Mesenchymal stem cell (in vitro differentiated cells and primary cell): ENCODE data around the gene MOGAT1.

Source experiments
- DNase-seq: peaks from one replicate; pipeline ENCODE4 v3.0.0-alpha.2; 2013
- H2AFZ ChIP-seq: one replicate; pipeline ENCODE4 v1.6.1; 2013; ENCODE audit warnings: low read depth, mild to moderate bottlenecking, control low read depth, inconsistent platforms, low read length, moderate library complexity
- H2AK5ac ChIP-seq: 2 replicates; pipeline ENCODE4 v1.6.1; 2013; ENCODE audit warnings: low read length, moderate library complexity, mild to moderate bottlenecking, inconsistent platforms; ENCODE audit not compliant: severe bottlenecking
- H2BK120ac ChIP-seq: one replicate; pipeline ENCODE4 v1.6.1; 2013; ENCODE audit warnings: low read depth, mild to moderate bottlenecking, inconsistent platforms, low read length, moderate library complexity
- H2BK12ac ChIP-seq, 2 experiments: one replicate each; pipeline ENCODE4 v1.6.1; 2013; ENCODE audit warnings: inconsistent platforms in 2 of 2, low read length in 2 of 2, mild to moderate bottlenecking in 2 of 2, moderate library complexity in 2 of 2, control low read depth in 1 of 2
- H2BK15ac ChIP-seq: one replicate; pipeline ENCODE4 v1.6.1; 2013; ENCODE audit warnings: mild to moderate bottlenecking, low read depth, inconsistent platforms; ENCODE audit not compliant: poor library complexity, severe bottlenecking
- H2BK5ac ChIP-seq: 2 replicates; pipeline ENCODE4 v1.6.1; 2013; ENCODE audit warnings: low read depth, mild to moderate bottlenecking, low read length, control low read depth, inconsistent platforms; ENCODE audit not compliant: poor library complexity, severe bottlenecking
- H3K14ac ChIP-seq, 2 experiments: one replicate each; pipeline ENCODE4 v1.6.1; 2013; ENCODE audit warnings: inconsistent platforms in 2 of 2, low read length in 2 of 2, control low read depth in 1 of 2, mild to moderate bottlenecking in 1 of 2, moderate library complexity in 1 of 2
- H3K18ac ChIP-seq, 2 experiments: one replicate each; pipeline ENCODE4 v1.6.1; 2013; ENCODE audit warnings: inconsistent platforms in 2 of 2, low read length in 2 of 2, control low read depth in 1 of 2, low read depth in 1 of 2, mild to moderate bottlenecking in 1 of 2
- H3K23ac ChIP-seq, 2 experiments: one replicate each; pipeline ENCODE4 v1.6.1; 2013; ENCODE audit warnings: inconsistent platforms in 2 of 2, low read length in 2 of 2, mild to moderate bottlenecking in 2 of 2, moderate library complexity in 2 of 2, control low read depth in 1 of 2
- H3K27ac ChIP-seq: 2 replicates; pipeline ENCODE4 v1.5.1; 2013; ENCODE audit warnings: mild to moderate bottlenecking, moderate library complexity, low read length, control low read depth, inconsistent platforms; ENCODE audit not compliant: poor library complexity, severe bottlenecking
- H3K27me3 ChIP-seq, 2 experiments: 2 replicates each; pipeline versions ENCODE4 v1.6.1 to v1.7.0; 2013; ENCODE audit warnings: low read length in 2 of 2, mild to moderate bottlenecking in 2 of 2, moderate library complexity in 2 of 2, control low read depth in 1 of 2, inconsistent platforms in 1 of 2; ENCODE audit not compliant: control insufficient read depth in 1 of 2, insufficient read depth in 1 of 2
- H3K36me3 ChIP-seq, 2 experiments: 2 replicates each; pipeline versions ENCODE4 v1.6.1 to v1.7.0; 2013; ENCODE audit warnings: low read length in 2 of 2, control low read depth in 1 of 2, inconsistent platforms in 1 of 2, low read depth in 1 of 2, mild to moderate bottlenecking in 1 of 2; ENCODE audit not compliant: insufficient read depth in 2 of 2, control insufficient read depth in 1 of 2
- H3K4ac ChIP-seq, 2 experiments: one replicate each; pipeline ENCODE4 v1.6.1; 2013; ENCODE audit warnings: inconsistent platforms in 2 of 2, low read length in 2 of 2, mild to moderate bottlenecking in 2 of 2, moderate library complexity in 2 of 2, control low read depth in 1 of 2, low read depth in 1 of 2
- H3K4me1 ChIP-seq: 2 replicates; pipeline ENCODE4 v1.6.1; 2013; ENCODE audit warnings: low read depth, low read length, control low read depth; ENCODE audit not compliant: control insufficient read depth, insufficient read depth
- H3K4me2 ChIP-seq: 2 replicates; pipeline ENCODE4 v1.6.1; 2013; ENCODE audit warnings: low read length, mild to moderate bottlenecking, inconsistent platforms; ENCODE audit not compliant: poor library complexity, severe bottlenecking
- H3K4me3 ChIP-seq, 2 experiments: 2 replicates each; pipeline versions ENCODE4 v1.5.1 to v1.7.0; 2013; ENCODE audit warnings: low read length in 2 of 2, mild to moderate bottlenecking in 2 of 2, control low read depth in 1 of 2, low read depth in 1 of 2; ENCODE audit not compliant: insufficient read depth in 1 of 2
- H3K79me1 ChIP-seq: replicated peaks from 2 replicates; pipeline ENCODE4 v1.6.1; 2013; ENCODE audit warnings: mild to moderate bottlenecking, control low read depth, low read length, inconsistent platforms; ENCODE audit not compliant: poor library complexity, severe bottlenecking
- H3K9ac ChIP-seq: 2 replicates; pipeline ENCODE4 v1.7.0; 2013; ENCODE audit warnings: mild to moderate bottlenecking, low read length, moderate library complexity
- H3K9me3 ChIP-seq: 2 replicates; pipeline ENCODE4 v1.7.0; 2013; ENCODE audit warnings: mild to moderate bottlenecking, low read length; ENCODE audit not compliant: control insufficient read depth
- H4K8ac ChIP-seq: one replicate; pipeline ENCODE4 v1.6.1; 2013; ENCODE audit warnings: inconsistent platforms, mild to moderate bottlenecking, low read length, moderate library complexity
- H4K91ac ChIP-seq: one replicate; pipeline ENCODE4 v1.6.1; 2013; ENCODE audit warnings: mild to moderate bottlenecking, low read length, inconsistent platforms
- WGBS: methylation state at CpG from one replicate; pipeline ENCODE4 v1.1.7; 2013; ENCODE audit warnings: mixed read lengths; 5-methylcytosine and 5-hydroxymethylcytosine counted together

MOGAT1 gene

DNA sequence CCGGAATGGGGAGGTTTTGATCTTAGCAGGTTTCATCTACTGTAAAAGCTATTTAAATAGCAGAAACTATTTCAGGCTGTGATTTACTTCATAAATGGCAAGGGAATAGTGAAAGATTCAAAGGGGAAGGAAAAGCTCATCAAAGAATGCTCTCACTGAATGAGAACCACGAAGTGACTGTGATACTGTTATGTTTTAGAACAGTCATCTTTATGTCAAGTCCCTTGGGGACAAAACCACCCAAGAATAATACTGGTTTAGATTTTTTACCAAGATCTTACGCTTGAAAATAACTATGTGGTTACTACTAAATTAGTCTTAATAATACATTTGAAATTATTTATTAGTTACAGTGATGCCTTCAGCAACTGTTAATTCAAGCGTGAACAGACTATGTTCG lies 43.7 kb upstream of the MOGAT1 start:
- H2AFZ ChIP-seq: no peak overlapping the region
- H3K27me3 ChIP-seq: no peaks in the 10 kb centered on the region
- no peaks in the 10 kb centered on the region for H3K9me3 ChIP-seq
- H2AK5ac ChIP-seq: no peak overlapping the region
- H2BK120ac ChIP-seq: no peak overlapping the region
- no peak overlapping the region for H3K18ac ChIP-seq
- H3K4me1 ChIP-seq: no peaks in the 10 kb centered on the region
- H3K4me2 ChIP-seq: no peak overlapping the region
- H2BK5ac ChIP-seq: no peak overlapping the region
- peaks cover 6% of the 10 kb centered on the region for H3K79me1 ChIP-seq
- H3K36me3 ChIP-seq: peaks cover 17 to 88% of the 10 kb centered on the region in 2 experiments
- no peak overlapping the region for H3K4ac ChIP-seq
- no peak overlapping the region for H4K8ac ChIP-seq
- no peak overlapping the region for H4K91ac ChIP-seq
- no CpG with 5 or more reads among the region's 5 CpGs for WGBS
- no peak overlapping the region for H3K9ac ChIP-seq
- H3K23ac ChIP-seq: no peak overlapping the region
- DNase-seq: no peak
- H2BK15ac ChIP-seq: no peak overlapping the region
- H3K4me3 ChIP-seq: no peak overlapping the region
- no peak overlapping the region for H2BK12ac ChIP-seq
- no peak overlapping the region for H3K27ac ChIP-seq
- no peak overlapping the region for H3K14ac ChIP-seq

DNA sequence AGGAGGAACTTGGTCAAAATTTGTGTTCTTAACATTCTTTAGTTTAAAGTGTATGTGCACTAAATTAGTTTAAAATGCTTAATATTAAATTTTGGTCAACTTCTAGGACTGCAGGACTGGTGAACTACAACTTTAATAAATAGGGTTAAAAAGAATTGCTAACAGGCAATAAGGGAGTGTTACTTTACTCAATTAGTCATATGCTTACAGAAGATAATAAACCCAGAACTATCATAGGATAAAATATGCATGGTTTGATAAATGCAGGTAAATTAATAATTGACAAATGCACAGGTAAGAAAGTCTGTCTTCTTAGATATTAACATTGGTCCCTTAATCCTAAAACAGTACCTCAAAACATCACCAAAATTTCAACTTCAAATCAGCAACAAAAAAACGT lies 36.2 kb upstream of the MOGAT1 start:
- Histone ChIP-seq H3K23ac (no peak overlapping the region), H2BK12ac (no peak overlapping the region), H3K27me3 (no peaks in the 10 kb centered on the region), H4K8ac (no peak overlapping the region), H3K79me1 (peaks cover 9% of the 10 kb centered on the region), H3K18ac (no peak overlapping the region), H3K4me2 (no peak overlapping the region), H2AFZ (no peak overlapping the region), H3K4ac (no peak overlapping the region), H3K4me1 (no peaks in the 10 kb centered on the region), H4K91ac (no peak overlapping the region), H2BK15ac (no peak overlapping the region), H3K9me3 (no peaks in the 10 kb centered on the region), H2BK120ac (no peak overlapping the region), H3K27ac (no peak overlapping the region), H2AK5ac (no peak overlapping the region), H3K14ac (no peak overlapping the region), H3K9ac (no peak overlapping the region), H3K36me3 (peaks cover 15 to 94% of the 10 kb centered on the region in 2 experiments), H3K4me3 (no peak overlapping the region), H2BK5ac (no peak overlapping the region)
- no peak for DNase-seq
- WGBS: 88% methylated on average over 1 of the region's 1 CpG

DNA sequence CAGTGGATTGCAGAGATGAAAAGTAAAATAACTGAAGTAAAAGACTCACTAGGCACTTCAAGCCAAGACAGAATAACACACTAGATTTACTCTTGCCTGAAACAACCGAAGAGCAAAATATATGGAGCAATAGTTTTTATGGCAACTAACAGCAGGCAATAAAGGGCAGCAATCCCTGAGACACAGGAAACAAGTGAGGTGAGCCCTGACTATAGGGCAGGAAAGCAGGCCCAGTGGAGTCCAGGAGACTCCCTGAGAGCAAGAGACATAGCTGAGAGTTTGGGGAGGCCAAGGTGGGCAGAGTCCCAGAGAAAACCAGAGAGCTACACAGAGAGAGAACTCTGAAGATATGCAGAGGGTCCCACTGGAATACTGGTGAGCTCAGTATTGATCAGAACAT lies 34.4 kb upstream of the MOGAT1 start:
- Histone ChIP-seq H3K4me3 (no peak overlapping the region), H2BK15ac (no peak overlapping the region), H2BK5ac (no peak overlapping the region), H3K36me3 (peaks cover 13 to 89% of the 10 kb centered on the region in 2 experiments), H2BK12ac (no peak overlapping the region), H3K27ac (no peak overlapping the region), H3K4ac (no peak overlapping the region), H4K91ac (no peak overlapping the region), H4K8ac (no peak overlapping the region), H3K23ac (no peak overlapping the region), H3K79me1 (peaks cover 10% of the 10 kb centered on the region), H3K4me1 (no peaks in the 10 kb centered on the region), H2BK120ac (no peak overlapping the region), H3K9ac (no peak overlapping the region), H3K27me3 (no peaks in the 10 kb centered on the region), H2AFZ (no peak overlapping the region), H3K18ac (no peak overlapping the region), H3K9me3 (no peaks in the 10 kb centered on the region), H3K4me2 (no peak overlapping the region), H2AK5ac (no peak overlapping the region), H3K14ac (no peak overlapping the region)
- WGBS: 33% methylated on average over 1 of the region's 1 CpG
- DNase-seq: no peak

DNA sequence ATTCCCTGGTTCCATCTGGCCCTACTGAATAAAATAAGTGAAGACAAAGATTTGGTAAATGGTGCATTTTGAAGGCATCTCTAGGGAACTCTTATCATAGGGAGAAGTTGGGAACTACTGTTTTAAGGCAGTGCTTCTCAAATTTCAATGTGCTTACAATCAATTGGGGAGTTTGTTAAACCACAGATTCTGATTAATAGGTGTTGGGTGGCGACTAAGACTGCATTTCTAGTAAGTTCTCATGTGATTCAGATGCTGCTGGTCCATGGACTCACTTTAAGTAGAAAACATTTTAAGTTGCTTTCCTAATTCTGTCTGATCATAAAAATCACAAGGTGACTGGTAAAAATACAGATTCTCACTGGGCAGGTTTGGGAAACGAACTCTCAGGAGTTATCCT lies 30.1 kb upstream of the MOGAT1 start:
- DNase-seq: no peak
- peaks cover 8% of the 10 kb centered on the region for H3K79me1 ChIP-seq
- no peaks in the 10 kb centered on the region for H3K9me3 ChIP-seq
- no peak overlapping the region for H2BK12ac ChIP-seq
- H3K4me3 ChIP-seq: no peak overlapping the region
- no peak overlapping the region for H3K9ac ChIP-seq
- no peak overlapping the region for H3K18ac ChIP-seq
- H3K4me1 ChIP-seq: no peaks in the 10 kb centered on the region
- H4K91ac ChIP-seq: no peak overlapping the region
- H2AFZ ChIP-seq: no peak overlapping the region
- no peak overlapping the region for H2BK5ac ChIP-seq
- no peak overlapping the region for H3K23ac ChIP-seq
- H3K4ac ChIP-seq: no peak overlapping the region
- peaks cover 6 to 84% of the 10 kb centered on the region in 2 experiments for H3K36me3 ChIP-seq
- no peak overlapping the region for H3K4me2 ChIP-seq
- no peak overlapping the region for H2BK120ac ChIP-seq
- H3K27ac ChIP-seq: no peak overlapping the region
- no peak overlapping the region for H3K14ac ChIP-seq
- H2BK15ac ChIP-seq: no peak overlapping the region
- 99% methylated on average over 2 of the region's 2 CpGs for WGBS
- H4K8ac ChIP-seq: no peak overlapping the region
- H3K27me3 ChIP-seq: no peaks in the 10 kb centered on the region
- H2AK5ac ChIP-seq: no peak overlapping the region
